HepG2 (cell line): Measurements from ENCODE around the gene LPCAT4. TPM values are rescaled to one million over a fixed set of nuclear protein-coding genes. Genes with fewer than 3 reads are reported as not detected.

Experiments used
- AKAP8 ChIP-seq: sonication (generic); formaldehyde crosslinking; IDR thresholded peaks from 2 replicates; pipeline ENCODE4 v1.5.1; 2020; ENCODE audit warnings: mild to moderate bottlenecking, missing genetic modification reagents
- ATRX ChIP-seq: sonication (generic); formaldehyde crosslinking; IDR thresholded peaks from 2 replicates; pipeline ENCODE4 v1.4.0; 2020; ENCODE audit warnings: missing genetic modification reagents, borderline replicate concordance
- CEBPZ ChIP-seq: IDR thresholded peaks from 2 replicates; pipeline ENCODE4 v1.6.1; 2012; ENCODE audit warnings: low read length, improper control_type of control experiment
- FOSL1 ChIP-seq: sonication (generic); formaldehyde crosslinking; IDR thresholded peaks from 2 replicates; pipeline ENCODE4 v1.9.0; 2021; ENCODE audit warnings: missing genetic modification reagents, borderline replicate concordance
- FOXP4 ChIP-seq: sonication (generic); formaldehyde crosslinking; IDR thresholded peaks from 2 replicates; pipeline ENCODE4 v1.4.0; 2020; ENCODE audit warnings: missing genetic modification reagents
- GTF3A ChIP-seq: sonication (generic); formaldehyde crosslinking; conservative IDR thresholded peaks from 2 replicates; pipeline ENCODE4 v1.4.0; 2020; ENCODE audit warnings: mild to moderate bottlenecking, missing genetic modification reagents
- KLF6 ChIP-seq: IDR thresholded peaks from 2 replicates; pipeline ENCODE4 v1.8.0; 2016; ENCODE audit warnings: missing biosample characterization, missing genetic modification reagents
- MAFF ChIP-seq: IDR thresholded peaks from 2 replicates; pipeline ENCODE4 v1.6.1; 2011; ENCODE audit warnings: low read depth, low read length, improper control_type of control experiment
- MED1 ChIP-seq: sonication (generic); formaldehyde crosslinking; IDR thresholded peaks from 2 replicates; pipeline ENCODE4 v1.4.0; 2020; ENCODE audit warnings: missing genetic modification reagents
- MTA1 ChIP-seq: sonication (generic); formaldehyde crosslinking; IDR thresholded peaks from 2 replicates; pipeline ENCODE4 v1.4.0; 2020; ENCODE audit warnings: missing genetic modification reagents, mild to moderate bottlenecking, borderline replicate concordance
- NCOA2 ChIP-seq: sonication (generic); formaldehyde crosslinking; IDR thresholded peaks from 2 replicates; pipeline ENCODE4 v1.8.0; 2022; ENCODE audit warnings: inconsistent platforms
- NR1H2 ChIP-seq: sonication (generic); formaldehyde crosslinking; IDR thresholded peaks from 2 replicates; pipeline ENCODE4 v1.8.1; 2022; ENCODE audit warnings: low read depth, missing genetic modification reagents, borderline replicate concordance
- PBX3 ChIP-seq: sonication (generic); formaldehyde crosslinking; IDR thresholded peaks from 2 replicates; pipeline ENCODE4 v1.8.1; 2023; ENCODE audit warnings: missing genetic modification reagents, inconsistent platforms, borderline replicate concordance
- RBM39 ChIP-seq: fragments of 200-400 bp; formaldehyde crosslinking; IDR thresholded peaks from one replicate; pipeline ENCODE4 v1.6.1; 2018; ENCODE audit warnings: antibody characterized with exemption, mild to moderate bottlenecking, low read depth, low read length; ENCODE audit not compliant: poor library complexity, severe bottlenecking
- RNF2 ChIP-seq: fragments of 450-650 bp; conservative IDR thresholded peaks from 2 replicates; pipeline ENCODE4 v1.6.1; 2016; ENCODE audit warnings: low read depth
- ZNF20 ChIP-seq: sonication (generic); formaldehyde crosslinking; IDR thresholded peaks from 2 replicates; pipeline ENCODE4 v1.4.0; 2020; ENCODE audit warnings: mild to moderate bottlenecking, moderate library complexity, missing genetic modification reagents
- ZNF281 ChIP-seq: sonication (generic); formaldehyde crosslinking; IDR thresholded peaks from 2 replicates; pipeline ENCODE4 v1.4.0; 2020; ENCODE audit warnings: missing genetic modification reagents, borderline replicate concordance
- ZNF468 ChIP-seq: sonication (generic); formaldehyde crosslinking; IDR thresholded peaks from 2 replicates; pipeline ENCODE4 v1.8.0; 2022; ENCODE audit warnings: mild to moderate bottlenecking, moderate library complexity, missing genetic modification reagents
- ZNF619 ChIP-seq: sonication (generic); formaldehyde crosslinking; IDR thresholded peaks from 2 replicates; pipeline ENCODE4 v1.4.0; 2020; ENCODE audit warnings: mild to moderate bottlenecking, missing genetic modification reagents
- ZNF672 ChIP-seq: sonication (generic); formaldehyde crosslinking; IDR thresholded peaks from 2 replicates; pipeline ENCODE4 v1.8.1; 2022; ENCODE audit warnings: missing genetic modification reagents
- polyA plus RNA-seq, 8 experiments: library from polyadenylated mRNA; depleted of rRNA in 3 of 8; stranded (reverse) in 7 of 8; unstranded in 1 of 8; fragments of >200 nt; fragmentation: Illumina TruSeq in 4 of 8; extraction: Trizol in 4 of 8; gene quantifications; 2 replicates each; pipeline versions ENCODE4 v1.2.1 to v1.2.3, GENCODE V29; 2011 to 2016; ENCODE audit warnings: low read depth in 4 of 8, missing spikeins in 1 of 8, mixed read lengths in 1 of 8; ENCODE audit not compliant: insufficient read depth in 1 of 8
- total RNA-seq, 5 experiments: library from RNA; depleted of rRNA; stranded (reverse); fragments of >200 nt; fragmentation: Illumina TruSeq; extraction: Trizol; gene quantifications; 2 replicates each; pipeline ENCODE4 v1.2.3, GENCODE V29; 2016; ENCODE audit warnings: low read depth in 1 of 5

LPCAT4 gene
- total and polyA plus RNA-seq, 2 of the 13 experiments (the other 11 are each of a cell fraction or from before 2014, with no cell fraction given): 8.1 to 57.1 TPM

GRCh38 chr15:34342737-34343575 is 24.0 kb downstream of the LPCAT4 start, which contains the start of the genes NOP10 and NUTM1 (continued):
- TF ChIP-seq ZNF281: peak; percentile 52; the same call in 1 of the 2 replicates
- TF ChIP-seq MAFF: no peak
- no peak for TF ChIP-seq CEBPZ
- TF ChIP-seq ATRX (CRISPR knock-in tag): no peak
- TF ChIP-seq FOXP4 (CRISPR knock-in tag): peak; percentile 42; the same call in 1 of the 2 replicates
- TF ChIP-seq ZNF468: no peak
- TF ChIP-seq FOSL1 (CRISPR knock-in tag): no peak
- TF ChIP-seq MTA1 (CRISPR knock-in tag): 0 out of 2 replicates have a peak, but pooled peaks have one; percentile 26
- no peak for TF ChIP-seq AKAP8 (CRISPR knock-in tag)
- peak; percentile 77; the same call in 1 of the 2 replicates for TF ChIP-seq ZNF619 (CRISPR knock-in tag)
- no peak for TF ChIP-seq NR1H2 (CRISPR knock-in tag)
- 0 out of 2 replicates have a peak, but pooled peaks have one; percentile 29 for TF ChIP-seq KLF6 (CRISPR knock-in tag)
- no peak for TF ChIP-seq GTF3A
- TF ChIP-seq ZNF672 (CRISPR knock-in tag): no peak
- TF ChIP-seq RNF2: no peak
- TF ChIP-seq ZNF20 (CRISPR knock-in tag): no peak; the same call in 1 of the 2 replicates
- peak; percentile 79 for TF ChIP-seq MED1
- no peak for TF ChIP-seq RBM39
- TF ChIP-seq NCOA2 (CRISPR knock-in tag): peak; percentile 49
- no peak for TF ChIP-seq PBX3 (CRISPR knock-in tag)
